ENCODE measurements around the gene DNAH9. TPM values are rescaled to one million over a fixed set of nuclear protein-coding genes. Genes with fewer than 3 reads are reported as not detected.

DNAH9 gene
- total and polyA plus RNA-seq, 12 donors: 0.06 to 0.10 TPM; not detected in 10

DNA sequence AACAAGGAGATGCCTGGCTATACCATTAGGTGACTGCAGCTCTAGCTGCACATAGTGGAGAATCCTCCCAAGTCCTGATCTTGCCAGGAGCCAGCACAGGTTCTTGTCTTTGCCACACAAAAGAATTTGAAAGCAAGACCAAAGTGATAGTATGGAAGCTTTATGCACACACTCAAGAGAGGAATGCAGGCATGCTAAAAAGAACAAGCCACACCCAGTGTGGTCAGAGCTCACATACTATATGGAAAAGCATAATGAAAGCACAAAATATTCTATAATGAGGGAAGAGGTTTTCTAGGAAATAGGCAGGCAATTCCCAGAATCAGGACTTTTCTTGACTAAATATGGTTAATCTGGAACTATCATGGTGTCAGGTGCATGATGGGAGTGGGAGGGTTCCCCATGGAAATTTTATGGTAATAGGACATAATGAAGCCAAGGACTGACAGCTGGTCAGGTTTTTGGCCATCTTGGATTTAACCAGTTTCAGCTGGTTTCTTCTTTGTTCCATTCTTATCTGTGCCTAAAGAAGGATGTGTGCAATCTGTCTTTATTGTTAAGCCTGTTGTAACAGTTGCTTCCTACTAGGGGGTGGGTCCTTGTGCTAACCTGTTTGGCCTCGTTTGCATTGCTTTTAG, 227.4 kb downstream of the DNAH9 start:
- H3K36me3 ChIP-seq: no peaks in the 10 kb centered on the region
- H3K27me3 ChIP-seq: no peaks in the 10 kb centered on the region
- H3K4me3 ChIP-seq: no peak overlapping the region
- no peaks in the 10 kb centered on the region for H3K9me3 ChIP-seq
- intact Hi-C loops (cut with DNase I): no loop called here
- no peak for DNase-seq
- ATAC-seq: no peak
- no peak overlapping the region for H3K27ac ChIP-seq
- no peaks in the 10 kb centered on the region for H3K4me1 ChIP-seq
- no peak for TF ChIP-seq CTCF (IDR thresholded peaks at IDR 0.05)
- 44 to 45% methylated on average over 1 of the region's 1 CpG for WGBS, 2 donors

DNA sequence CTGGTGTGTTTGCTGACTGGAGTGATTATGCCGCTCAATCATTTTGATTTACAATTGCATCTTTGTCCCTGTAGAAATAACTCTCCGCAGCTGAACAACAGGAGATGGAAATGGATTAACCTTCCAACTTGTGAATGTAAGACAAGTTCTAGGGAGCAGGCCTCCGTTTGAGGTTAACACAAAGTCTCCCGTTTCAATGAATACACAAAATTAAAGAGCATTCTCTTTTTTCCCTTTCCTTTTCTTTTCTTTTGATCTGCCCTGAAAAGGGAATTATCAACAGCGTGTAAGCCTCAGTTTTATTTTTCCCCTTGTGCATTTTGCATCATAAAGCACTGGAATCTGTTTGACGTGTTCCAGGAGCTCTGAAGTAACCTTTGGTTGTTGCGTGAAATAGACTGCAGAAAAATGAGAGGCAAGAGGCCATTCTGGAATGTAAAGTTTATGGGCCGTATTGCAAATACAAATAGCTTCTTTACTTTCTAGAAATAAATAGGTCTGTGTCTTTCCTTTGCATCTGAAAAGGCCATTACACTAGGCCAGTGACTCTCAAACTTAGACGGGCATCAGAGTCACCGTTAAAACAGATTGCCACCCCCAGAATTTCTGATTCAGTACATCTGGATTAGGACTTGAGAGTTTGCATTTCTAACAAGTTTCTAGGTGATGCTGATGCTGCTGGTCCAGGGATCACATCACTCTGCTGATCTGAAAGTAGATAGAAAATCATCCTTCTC, 234.3 kb downstream of the DNAH9 start:
- H3K36me3 ChIP-seq: no peaks in the 10 kb centered on the region
- no peak overlapping the region for H3K27ac ChIP-seq
- H3K4me3 ChIP-seq: no peak overlapping the region
- intact Hi-C loops (cut with DNase I): no loop called here
- no peaks in the 10 kb centered on the region for H3K4me1 ChIP-seq
- H3K9me3 ChIP-seq: peaks cover 0 to 3% (median 0%) of the 10 kb centered on the region in 11 donors
- H3K27me3 ChIP-seq: no peaks in the 10 kb centered on the region
- TF ChIP-seq CTCF (IDR thresholded peaks at IDR 0.05): no peak
- 81 to 88% methylated on average over 10 of the region's 10 CpGs for WGBS, 2 donors
- ATAC-seq: no peak
- DNase-seq: no peak

GRCh38 chr17:11836508-11836907, 238.2 kb downstream of the DNAH9 start:
- H3K27me3 ChIP-seq: no peaks in the 10 kb centered on the region
- peaks cover 0 to 3% (median 0%) of the 10 kb centered on the region in 11 donors for H3K9me3 ChIP-seq
- intact Hi-C loops (cut with DNase I): no loop called here
- ATAC-seq (no peak), DNase-seq (no peak)
- 81 to 90% methylated on average over 5 of the region's 5 CpGs for WGBS, 2 donors
- no peak overlapping the region for H3K27ac ChIP-seq
- TF ChIP-seq CTCF (IDR thresholded peaks at IDR 0.05): no peak
- no peak overlapping the region for H3K4me3 ChIP-seq
- no peaks in the 10 kb centered on the region for H3K36me3 ChIP-seq
- H3K4me1 ChIP-seq: peaks cover 0 to 10% (median 5%) of the 10 kb centered on the region in 9 donors

DNA sequence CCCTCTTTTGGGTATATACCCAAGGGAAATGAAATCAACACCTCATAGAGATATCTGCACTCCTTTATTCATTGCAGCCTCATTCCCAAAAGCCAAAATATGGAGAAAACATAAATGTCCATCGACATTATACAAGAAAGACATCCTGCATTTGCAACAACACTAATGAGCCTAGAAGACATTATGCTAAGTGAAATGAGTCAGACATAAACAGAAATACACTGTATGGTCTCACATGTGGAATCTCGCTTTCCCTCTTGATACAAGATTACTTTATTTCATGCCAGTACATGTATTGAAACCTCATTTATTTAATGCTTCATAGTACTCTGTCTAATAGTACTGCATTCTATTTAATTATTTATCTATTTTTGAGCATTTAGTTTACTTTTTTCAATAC, 241.8 kb downstream of the DNAH9 start:
- ATAC-seq (no peak), DNase-seq (no peak)
- Histone ChIP-seq H3K4me1 (peaks cover 0 to 19% (median 5%) of the 10 kb centered on the region in 9 donors), H3K27me3 (no peaks in the 10 kb centered on the region), H3K9me3 (no peaks in the 10 kb centered on the region), H3K4me3 (no peak overlapping the region), H3K27ac (no peak overlapping the region), H3K36me3 (no peaks in the 10 kb centered on the region)
- TF ChIP-seq CTCF (IDR thresholded peaks at IDR 0.05): no peak
- intact Hi-C loops (cut with DNase I): no loop called here
- WGBS, 2 donors: 85 to 91% methylated on average over 2 of the region's 2 CpGs
